GM23338 (cell line): ENCODE measurements around the gene CFAP298. TPM values are rescaled to one million over a fixed set of nuclear protein-coding genes. Genes with fewer than 3 reads are reported as not detected.

Source experiments
- ATAC-seq: fragments of 200-7000 bp; cut with Tn5 transposase; 3 replicates; pipeline ENCODE4 v1.9.1; 2020
- DNase-seq: peaks from one replicate; pipeline ENCODE4 v3.0.0-alpha.2; 2015; ENCODE audit warnings: low spot score
- H2AFZ ChIP-seq: fragments of 200-600 bp; sonication (generic); 2 replicates; pipeline ENCODE4 v1.8.0; 2016; ENCODE audit warnings: antibody characterized with exemption, mild to moderate bottlenecking, moderate library complexity
- H3F3A ChIP-seq: fragments of 200-600 bp; sonication (generic); replicated peaks from 2 replicates; pipeline ENCODE4 v1.8.0; 2017; ENCODE audit warnings: antibody characterized with exemption, mixed run types, low read depth
- H3K27ac ChIP-seq: fragments of 200-600 bp; sonication (generic); 2 replicates; pipeline ENCODE4 v1.6.1; 2016; ENCODE audit warnings: low read depth
- H3K27me3 ChIP-seq: fragments of 200-600 bp; sonication (generic); 2 replicates; pipeline ENCODE4 v1.8.0; 2016; ENCODE audit warnings: mild to moderate bottlenecking, mixed run types, moderate library complexity; ENCODE audit not compliant: insufficient read depth
- H3K36me3 ChIP-seq: fragments of 200-600 bp; sonication (generic); 2 replicates; pipeline ENCODE4 v1.8.0; 2016; ENCODE audit warnings: mild to moderate bottlenecking; ENCODE audit not compliant: insufficient read depth
- H3K4me1 ChIP-seq: fragments of 200-600 bp; sonication (generic); 2 replicates; pipeline ENCODE4 v1.8.0; 2016; ENCODE audit warnings: mild to moderate bottlenecking, moderate library complexity; ENCODE audit not compliant: insufficient read depth
- H3K4me2 ChIP-seq: fragments of 200-600 bp; sonication (generic); 2 replicates; pipeline ENCODE4 v1.7.1; 2017; ENCODE audit warnings: mixed run types
- H3K4me3 ChIP-seq: fragments of 200-600 bp; sonication (generic); 2 replicates; pipeline ENCODE4 v1.6.1; 2016; ENCODE audit warnings: mixed run types
- H3K79me2 ChIP-seq: fragments of 200-600 bp; sonication (generic); replicated peaks from 2 replicates; pipeline ENCODE4 v1.8.0; 2017; ENCODE audit warnings: mild to moderate bottlenecking; ENCODE audit not compliant: insufficient read depth
- H3K9me2 ChIP-seq: fragments of 200-600 bp; sonication (generic); 2 replicates; pipeline ENCODE4 v1.8.0; 2017; ENCODE audit not compliant: insufficient read depth
- H4K20me1 ChIP-seq: fragments of 200-600 bp; sonication (generic); replicated peaks from 2 replicates; pipeline ENCODE4 v1.8.0; 2017; ENCODE audit warnings: mild to moderate bottlenecking; ENCODE audit not compliant: insufficient read depth
- H3K27ac Mint-ChIP-seq: 2 replicates; pipeline ENCODE4 v1.8.0; 2020; ENCODE audit warnings: inconsistent platforms, mild to moderate bottlenecking, moderate library complexity, mixed read lengths
- H3K27me3 Mint-ChIP-seq: 3 replicates; pipeline ENCODE4 v1.8.0; 2022; ENCODE audit warnings: low read depth, mild to moderate bottlenecking, moderate library complexity, mixed read lengths, inconsistent platforms; ENCODE audit not compliant: insufficient read depth, poor library complexity
- H3K36me3 Mint-ChIP-seq: 3 replicates; pipeline ENCODE4 v1.8.0; 2021; ENCODE audit warnings: low read depth, mild to moderate bottlenecking, inconsistent platforms, moderate library complexity, mixed read lengths
- H3K4me1 Mint-ChIP-seq: 3 replicates; pipeline ENCODE4 v1.8.0; 2020; ENCODE audit warnings: mild to moderate bottlenecking, inconsistent platforms, mixed read lengths
- H3K4me3 Mint-ChIP-seq: 3 replicates; pipeline ENCODE4 v1.8.0; 2021; ENCODE audit warnings: moderate library complexity, mild to moderate bottlenecking, inconsistent platforms, mixed read lengths
- H3K9me3 Mint-ChIP-seq: 3 replicates; pipeline ENCODE4 v1.8.0; 2020; ENCODE audit warnings: moderate library complexity, mild to moderate bottlenecking, inconsistent platforms, mixed read lengths
- CREB1 ChIP-seq: fragments of 250-450 bp; sonication (Bioruptor Pico); IDR thresholded peaks from 2 replicates; pipeline ENCODE4 v1.5.0; 2020; ENCODE audit warnings: low read depth, mild to moderate bottlenecking, moderate library complexity
- EZH2phosphoT487 ChIP-seq: fragments of 200-600 bp; sonication (generic); IDR thresholded peaks from one replicate; pipeline ENCODE4 v1.8.1; 2018; ENCODE audit warnings: antibody characterized with exemption; ENCODE audit not compliant: unreplicated experiment
- NANOG ChIP-seq: IDR thresholded peaks from 2 replicates; pipeline ENCODE4 v1.6.1; 2016; ENCODE audit warnings: antibody characterized with exemption, borderline replicate concordance
- POLR2AphosphoS5 ChIP-seq: IDR thresholded peaks from 2 replicates; pipeline ENCODE4 v1.6.1; 2016; ENCODE audit warnings: antibody characterized with exemption, low read depth
- STAT1 ChIP-seq: IDR thresholded peaks from one replicate; pipeline ENCODE4 v1.6.1; 2016; ENCODE audit warnings: antibody characterized with exemption; ENCODE audit not compliant: unreplicated experiment
- ZNF114 ChIP-seq: fragments of 250-450 bp; sonication (Bioruptor Pico); IDR thresholded peaks from 2 replicates; pipeline ENCODE4 v1.5.0; 2020; ENCODE audit warnings: mild to moderate bottlenecking, moderate library complexity
- polyA plus RNA-seq: library from polyadenylated mRNA; unstranded; fragments of >200 nt; fragmentation: Nextera tagmentation; extraction: Ambion mirVana; gene quantifications from 2 replicates; pipeline ENCODE4 v1.2.1, GENCODE V29; 2016
- total RNA-seq: library from RNA; depleted of rRNA; stranded (reverse); fragments of >200 nt; shearing (Covaris generic); gene quantifications from 2 replicates; pipeline ENCODE4 v1.2.3, GENCODE V29; 2014
- TF ChIP-seq, protein P1 (sequence below): IDR thresholded peaks from one replicate; pipeline ENCODE4 v1.6.1; 2018; ENCODE audit warnings: antibody characterized with exemption; ENCODE audit not compliant: unreplicated experiment

Gene CFAP298
- total and polyA plus RNA-seq, 2 experiments from 2014 or later, result 46.6 to 157 TPM

- TF ChIP-seq, protein P1, sequence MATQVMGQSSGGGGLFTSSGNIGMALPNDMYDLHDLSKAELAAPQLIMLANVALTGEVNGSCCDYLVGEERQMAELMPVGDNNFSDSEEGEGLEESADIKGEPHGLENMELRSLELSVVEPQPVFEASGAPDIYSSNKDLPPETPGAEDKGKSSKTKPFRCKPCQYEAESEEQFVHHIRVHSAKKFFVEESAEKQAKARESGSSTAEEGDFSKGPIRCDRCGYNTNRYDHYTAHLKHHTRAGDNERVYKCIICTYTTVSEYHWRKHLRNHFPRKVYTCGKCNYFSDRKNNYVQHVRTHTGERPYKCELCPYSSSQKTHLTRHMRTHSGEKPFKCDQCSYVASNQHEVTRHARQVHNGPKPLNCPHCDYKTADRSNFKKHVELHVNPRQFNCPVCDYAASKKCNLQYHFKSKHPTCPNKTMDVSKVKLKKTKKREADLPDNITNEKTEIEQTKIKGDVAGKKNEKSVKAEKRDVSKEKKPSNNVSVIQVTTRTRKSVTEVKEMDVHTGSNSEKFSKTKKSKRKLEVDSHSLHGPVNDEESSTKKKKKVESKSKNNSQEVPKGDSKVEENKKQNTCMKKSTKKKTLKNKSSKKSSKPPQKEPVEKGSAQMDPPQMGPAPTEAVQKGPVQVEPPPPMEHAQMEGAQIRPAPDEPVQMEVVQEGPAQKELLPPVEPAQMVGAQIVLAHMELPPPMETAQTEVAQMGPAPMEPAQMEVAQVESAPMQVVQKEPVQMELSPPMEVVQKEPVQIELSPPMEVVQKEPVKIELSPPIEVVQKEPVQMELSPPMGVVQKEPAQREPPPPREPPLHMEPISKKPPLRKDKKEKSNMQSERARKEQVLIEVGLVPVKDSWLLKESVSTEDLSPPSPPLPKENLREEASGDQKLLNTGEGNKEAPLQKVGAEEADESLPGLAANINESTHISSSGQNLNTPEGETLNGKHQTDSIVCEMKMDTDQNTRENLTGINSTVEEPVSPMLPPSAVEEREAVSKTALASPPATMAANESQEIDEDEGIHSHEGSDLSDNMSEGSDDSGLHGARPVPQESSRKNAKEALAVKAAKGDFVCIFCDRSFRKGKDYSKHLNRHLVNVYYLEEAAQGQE, result no peak
- no peak for TF ChIP-seq POLR2AphosphoS5
- no peak for TF ChIP-seq NANOG
Observed at GRCh38 chr21:32592929-32593502, 19.2 kb downstream of the CFAP298 start (continued).

DNA sequence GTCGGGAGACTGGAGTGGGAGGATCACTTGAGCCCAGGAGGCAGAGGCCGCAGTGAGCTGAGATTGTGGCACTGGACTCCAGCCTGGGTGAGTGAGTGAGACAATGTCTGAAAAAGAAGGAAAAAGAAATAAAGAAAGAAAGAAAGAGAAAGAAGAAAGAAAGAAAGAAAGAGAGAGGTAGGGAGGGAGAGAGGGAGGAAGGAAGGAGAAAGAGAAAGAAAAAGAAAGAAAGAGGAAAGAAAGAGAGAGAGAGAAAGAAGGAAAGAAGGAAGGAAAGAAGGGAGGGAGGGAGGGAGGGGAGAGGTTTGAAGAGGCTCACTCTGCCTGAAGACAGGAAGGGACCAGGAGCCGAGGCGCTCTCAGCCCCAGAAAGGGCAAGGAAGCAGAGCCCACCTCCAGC lies 22.0 kb downstream of the CFAP298 start:
- ATAC-seq, result peak; percentile 45; the same call in 2 of the 3 replicates
- H3K27me3 Mint-ChIP-seq, result peaks cover 14% of the 10 kb centered on the region
- Histone ChIP-seq H3K36me3 (no peaks in the 10 kb centered on the region), H3K9me2 (no peaks in the 10 kb centered on the region), H2AFZ (0 out of 2 replicates have a peak overlapping the region, but pooled peaks have one; percentile 56), H3K27me3 (no peaks in the 10 kb centered on the region), H3K4me1 (no peaks in the 10 kb centered on the region; the same call in 1 of the 2 replicates), H4K20me1 (no peaks in the 10 kb centered on the region), H3K79me2 (no peaks in the 10 kb centered on the region), H3K27ac (no peak overlapping the region), H3F3A (no peaks in the 10 kb centered on the region), H3K4me3 (no peak overlapping the region), H3K4me2 (no peak overlapping the region)
- H3K9me3 Mint-ChIP-seq, result no peaks in the 10 kb centered on the region
- H3K36me3 Mint-ChIP-seq, result no peaks in the 10 kb centered on the region
- peaks cover 9% of the 10 kb centered on the region for H3K4me1 Mint-ChIP-seq
- DNase-seq, result no peak
- no peak overlapping the region for H3K27ac Mint-ChIP-seq
- no peak for TF ChIP-seq STAT1
- TF ChIP-seq ZNF114 (CRISPR knock-in tag), result no peak
- no peak for TF ChIP-seq NANOG
- TF ChIP-seq, protein P1, result no peak
- no peak for TF ChIP-seq CREB1
- no peak for TF ChIP-seq EZH2phosphoT487
- no peak overlapping the region for H3K4me3 Mint-ChIP-seq
